ENCODE data around the gene SRXN1.

SRXN1 gene

GRCh38 chr20:687468-688203, 34.6 kb upstream of the SRXN1 start:
- DNase-seq (ENCODE audit: low read depth), result no peak
- TF ChIP-seq CTCF (IDR thresholded peaks at IDR 0.05; ENCODE audit: low read length, missing control alignments), result no peak
- H3K4me3 ChIP-seq (replicated peaks; ENCODE audit: low read depth, low read length), result no peak overlapping the region

DNA sequence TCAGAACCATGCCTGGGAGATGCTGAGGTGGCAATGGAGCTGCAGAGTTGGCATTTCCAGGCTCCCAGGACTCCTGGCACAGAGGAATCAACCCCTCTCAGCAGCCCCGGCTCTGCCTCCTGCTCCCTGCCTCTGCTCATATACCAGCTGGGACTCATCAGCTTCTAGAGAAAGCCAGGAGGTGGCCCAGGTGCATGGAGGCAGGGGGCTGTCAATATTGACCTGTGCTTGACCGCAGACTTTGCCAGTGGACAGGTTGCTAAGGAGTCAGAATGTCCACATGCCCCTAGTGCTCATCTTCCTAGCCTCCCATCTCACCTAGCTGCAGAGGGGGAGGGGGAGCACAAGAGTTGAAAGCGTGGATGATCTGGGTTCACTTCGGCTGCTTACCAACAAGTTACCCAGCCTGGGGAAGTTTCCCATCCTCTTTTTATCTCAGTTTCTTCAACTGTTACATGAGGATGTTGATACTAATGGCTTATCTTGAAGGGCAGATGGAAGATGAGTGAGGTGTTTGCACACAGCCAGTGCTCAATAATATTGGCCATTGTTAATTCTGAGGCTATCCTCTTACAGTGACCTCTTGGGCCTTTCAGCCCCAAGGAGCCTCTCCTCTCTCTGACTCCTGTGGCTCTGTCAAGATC, 31.8 kb upstream of the SRXN1 start:
- no peak for DNase-seq (ENCODE audit: low read depth)
- no peak for TF ChIP-seq CTCF (IDR thresholded peaks at IDR 0.05; ENCODE audit: low read length, missing control alignments)
- no peak overlapping the region for H3K4me3 ChIP-seq (replicated peaks; ENCODE audit: low read depth, low read length)

GRCh38 chr20:682123-682522, 29.1 kb upstream of the SRXN1 start:
- DNase-seq (ENCODE audit: low read depth), result no peak

GRCh38 chr20:680638-681187, 27.7 kb upstream of the SRXN1 start:
- no peak for DNase-seq (ENCODE audit: low read depth)
- TF ChIP-seq CTCF (IDR thresholded peaks at IDR 0.05; ENCODE audit: low read length, missing control alignments), result no peak
- H3K4me3 ChIP-seq (replicated peaks; ENCODE audit: low read depth, low read length), result no peak overlapping the region

More at GRCh38 chr20:682123-682522, 29.1 kb upstream of the SRXN1 start:
- TF ChIP-seq CTCF (IDR thresholded peaks at IDR 0.05; ENCODE audit: low read length, missing control alignments), result no peak
- no peak overlapping the region for H3K4me3 ChIP-seq (replicated peaks; ENCODE audit: low read depth, low read length)

GRCh38 chr20:677957-678356, 25.0 kb upstream of the SRXN1 start:
- H3K4me3 ChIP-seq (replicated peaks; ENCODE audit: low read depth, low read length), result no peak overlapping the region
- no peak for DNase-seq (ENCODE audit: low read depth)
- TF ChIP-seq CTCF (IDR thresholded peaks at IDR 0.05; ENCODE audit: low read length, missing control alignments), result no peak

- TF ChIP-seq CTCF (IDR thresholded peaks at IDR 0.05; ENCODE audit: low read length, missing control alignments), result no peak
- H3K4me3 ChIP-seq (replicated peaks; ENCODE audit: low read depth, low read length), result no peak overlapping the region
- DNase-seq (ENCODE audit: low read depth), result no peak
Measured at GRCh38 chr20:676967-677366, 24.0 kb upstream of the SRXN1 start.

Data from fibroblast of pulmonary artery (primary cell).